Endometrial microvascular endothelial cells (primary cell): ENCODE data around the gene ARL15. TPM values are rescaled to one million over a fixed set of nuclear protein-coding genes. Genes with fewer than 3 reads are reported as not detected.

Source experiments
- in situ Hi-C: cut with HindIII; loops from 2 replicates; pipeline ENCODE4 v1.10.0; 2017; ENCODE audit warnings: low sequenced_read_pairs, low pct_unique_long_range_greater_than_20kb; ENCODE audit errors: inconsistent ontology term
- total RNA-seq: library from RNA; depleted of rRNA; stranded (reverse); fragments of >200 nt; gene quantifications from one replicate; pipeline ENCODE4 v1.2.3, GENCODE V29; 2015; ENCODE audit errors: inconsistent ontology term

Gene ARL15
- total RNA-seq, 1 donor from 2014 or later: 9.0 TPM

DNA sequence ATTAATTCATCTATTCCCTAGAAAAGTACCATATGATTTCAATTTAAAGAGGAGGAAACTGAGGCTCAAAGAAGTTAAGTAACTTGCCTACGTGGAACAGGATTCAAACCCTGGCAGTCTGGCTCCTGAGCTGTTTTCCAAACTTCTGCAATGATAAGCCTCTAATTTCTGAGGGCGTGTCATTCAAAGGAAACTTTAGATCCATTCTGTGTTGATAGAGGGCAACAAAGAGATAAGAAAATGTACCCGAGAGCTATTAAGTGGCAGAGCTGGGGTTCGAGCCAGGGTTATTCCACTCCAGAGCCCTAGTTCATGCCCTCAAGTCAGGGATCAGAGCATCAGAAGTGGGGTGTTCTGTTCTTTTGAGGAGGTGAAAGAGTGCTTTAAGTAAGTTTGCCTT lies 131.4 kb downstream of the ARL15 start:
- in situ Hi-C loops: no loop called here

DNA sequence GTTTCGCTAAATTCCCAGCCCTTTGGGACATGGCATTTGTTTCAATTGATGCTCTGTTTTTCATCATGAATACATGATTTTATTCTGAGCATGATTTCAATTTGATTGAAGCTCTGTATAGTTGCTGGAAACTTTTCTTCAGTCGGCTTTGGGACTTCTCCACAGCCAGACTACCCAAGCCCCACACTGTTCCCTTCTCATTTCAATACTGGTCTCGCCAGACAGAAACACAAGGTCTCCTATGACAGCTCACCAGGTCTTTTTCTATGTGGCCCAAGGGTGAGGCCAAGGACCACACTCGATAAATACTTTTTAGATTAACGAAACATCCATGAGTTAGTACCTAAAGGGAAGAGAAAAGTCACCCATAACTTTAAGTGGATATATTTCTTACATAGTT lies 132.2 kb downstream of the ARL15 start:
- in situ Hi-C loops: no loop called here

DNA sequence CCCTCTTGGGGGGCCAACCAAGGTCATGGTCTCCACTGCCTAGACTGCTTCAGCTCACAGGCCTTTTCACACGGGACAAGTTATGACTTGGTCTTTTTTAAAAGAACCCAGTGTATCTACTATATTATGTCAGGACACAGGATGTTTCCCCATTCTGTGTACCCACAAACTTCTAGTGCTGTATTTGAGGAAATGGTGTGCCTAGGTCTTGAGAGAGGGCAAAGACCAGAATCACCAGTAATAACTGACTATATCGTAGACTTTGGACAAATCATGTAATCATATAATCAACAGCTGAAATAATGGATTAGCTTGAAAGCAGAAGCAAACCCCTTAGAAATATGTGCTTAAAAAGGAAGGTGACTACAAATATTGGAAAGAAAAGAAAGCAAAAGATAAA lies 133.3 kb downstream of the ARL15 start:
- in situ Hi-C loops: no loop called here

DNA sequence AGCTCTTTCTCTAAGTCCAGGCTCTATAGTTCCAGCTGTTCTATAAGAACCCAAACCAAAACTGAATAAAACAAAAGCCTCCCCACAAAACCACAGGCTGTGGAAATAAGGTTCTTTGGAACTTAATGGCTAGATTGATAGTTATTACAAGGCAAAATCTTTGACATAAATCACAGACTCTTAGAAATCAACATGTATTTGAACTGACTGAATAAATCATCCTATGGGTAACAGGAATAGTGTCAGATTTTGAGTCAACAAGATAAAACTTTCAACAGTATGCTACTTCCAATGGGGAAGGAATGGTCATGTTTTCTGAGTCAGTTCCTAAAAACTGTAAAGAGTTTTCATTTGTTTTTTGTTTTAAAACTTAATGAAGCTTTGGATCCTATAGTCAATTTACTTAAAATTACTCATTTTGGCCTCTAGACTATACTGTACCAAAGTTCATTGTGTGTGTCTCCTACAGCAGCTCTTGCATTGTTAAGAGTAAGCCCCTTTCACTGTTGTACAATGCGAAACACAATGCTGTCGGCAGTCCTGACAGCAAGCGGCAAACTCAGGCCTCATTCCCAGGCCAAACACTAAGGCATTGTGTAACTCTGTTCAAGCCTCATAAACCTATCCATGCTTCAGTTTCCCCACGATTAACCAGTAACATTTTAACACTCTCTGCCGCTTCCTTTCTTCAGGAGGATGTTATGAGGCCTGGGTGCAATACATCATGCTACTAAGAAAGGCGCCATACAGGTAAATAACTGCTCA lies 134.1 kb downstream of the ARL15 start:
- in situ Hi-C loops: no loop called here

DNA sequence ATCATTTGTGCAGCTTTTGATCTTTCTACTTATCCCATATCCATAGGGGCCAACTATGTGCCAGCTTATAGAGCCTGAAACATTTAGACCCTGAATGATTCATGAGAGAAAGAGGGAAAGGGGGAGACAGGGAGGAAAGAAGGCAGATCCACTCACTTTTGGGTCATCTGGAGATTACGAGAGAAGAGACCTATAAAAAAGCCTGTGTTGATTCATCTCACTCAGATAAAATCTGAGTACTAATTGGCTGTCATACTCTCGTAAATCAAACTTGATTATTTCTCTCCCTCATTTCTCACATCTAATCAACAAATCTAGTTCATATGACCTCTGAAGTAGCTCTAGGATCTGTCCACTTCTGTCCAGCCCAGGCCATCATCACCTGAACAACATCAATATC lies 137.1 kb downstream of the ARL15 start:
- in situ Hi-C loops: no loop called here

DNA sequence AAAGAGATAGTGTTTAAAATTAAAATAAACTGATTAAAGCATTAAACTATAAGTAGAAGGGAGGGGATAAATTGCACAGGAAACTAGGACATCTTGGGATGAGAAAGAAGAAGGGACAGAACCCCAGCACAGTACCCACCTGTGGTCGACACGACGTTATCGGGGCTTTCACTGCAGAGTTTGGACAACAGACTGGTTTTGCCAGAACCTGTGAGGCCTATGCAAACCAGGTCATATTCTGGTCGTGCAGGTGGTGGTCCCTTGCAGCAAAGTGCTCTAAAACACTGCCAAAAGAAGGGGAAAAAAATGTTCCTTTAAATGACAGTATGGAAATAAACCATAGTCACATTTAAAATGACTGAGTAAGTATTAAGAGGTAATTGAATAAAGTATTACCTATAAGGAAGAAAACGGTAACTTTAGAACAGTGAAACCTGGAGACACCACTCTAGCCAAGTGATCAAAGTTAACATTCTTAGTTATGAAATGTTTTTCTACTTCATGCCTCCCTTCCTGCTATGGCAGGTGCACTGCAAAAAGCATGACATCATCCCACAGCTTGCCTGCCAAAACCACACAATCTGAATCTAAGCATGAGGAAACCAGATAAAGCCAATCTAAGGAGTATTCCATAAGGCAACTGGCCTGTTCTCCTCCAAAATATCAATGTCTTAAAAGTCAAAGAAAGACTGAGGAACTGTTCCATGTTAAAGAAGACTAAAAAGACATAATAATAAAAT lies 138.6 kb downstream of the ARL15 start:
- in situ Hi-C loops: no loop called here

DNA sequence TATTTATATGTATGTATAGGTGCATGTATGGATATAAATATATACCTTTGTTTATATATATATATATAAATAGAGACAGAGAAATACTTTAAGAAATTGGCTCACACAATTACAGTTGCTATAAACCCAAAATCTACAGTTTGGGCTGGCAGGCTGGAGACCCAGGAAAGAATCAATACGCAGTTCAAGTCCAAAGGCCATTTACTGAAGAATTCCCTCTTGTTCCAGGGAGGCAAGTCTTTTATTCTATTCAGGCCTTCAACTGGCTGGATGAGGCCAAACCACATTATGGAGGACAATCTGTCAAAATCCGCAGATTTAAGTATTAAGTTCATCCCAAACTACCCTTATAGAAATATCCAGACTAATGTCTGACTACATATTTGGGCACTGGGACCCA lies 144.7 kb downstream of the ARL15 start:
- in situ Hi-C loops: no loop called here

DNA sequence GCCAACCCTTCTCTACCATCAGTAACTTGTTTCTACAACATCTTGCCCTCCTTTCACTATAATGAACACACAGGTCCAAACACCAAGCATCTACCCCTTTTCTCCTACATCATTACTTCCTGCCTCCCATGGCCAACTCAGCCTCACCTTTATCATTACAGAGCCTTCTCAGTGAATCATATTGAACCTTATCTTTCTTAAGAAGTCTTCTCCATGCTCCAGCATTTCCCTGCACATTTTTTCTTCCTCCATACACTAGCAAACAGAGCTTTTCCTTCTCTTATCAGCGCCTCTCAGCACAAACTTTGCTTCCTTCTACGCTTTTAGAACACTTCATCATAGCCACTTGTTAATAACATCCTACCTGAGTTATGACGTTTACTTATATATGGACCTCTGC lies 148.2 kb downstream of the ARL15 start:
- in situ Hi-C loops: no loop called here

DNA sequence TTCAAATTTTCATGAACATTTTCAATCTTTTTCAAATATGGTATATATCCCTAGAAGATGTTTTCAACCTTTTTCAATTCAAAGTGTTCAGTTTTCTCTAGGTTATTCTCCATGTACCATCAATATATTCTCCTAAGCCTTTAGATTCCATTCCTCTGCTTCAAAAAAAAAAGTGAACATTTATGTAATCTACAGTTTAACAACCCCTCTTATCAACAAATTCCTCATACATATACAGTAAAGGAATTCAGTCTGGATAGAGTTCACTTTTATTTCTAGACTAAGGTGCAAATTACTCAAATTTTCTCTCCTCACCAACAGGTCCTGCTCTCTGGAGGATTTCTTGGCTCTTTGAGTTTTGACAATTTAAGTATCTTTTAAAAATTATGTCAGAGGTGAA lies 150.0 kb downstream of the ARL15 start:
- in situ Hi-C loops: no loop called here

DNA sequence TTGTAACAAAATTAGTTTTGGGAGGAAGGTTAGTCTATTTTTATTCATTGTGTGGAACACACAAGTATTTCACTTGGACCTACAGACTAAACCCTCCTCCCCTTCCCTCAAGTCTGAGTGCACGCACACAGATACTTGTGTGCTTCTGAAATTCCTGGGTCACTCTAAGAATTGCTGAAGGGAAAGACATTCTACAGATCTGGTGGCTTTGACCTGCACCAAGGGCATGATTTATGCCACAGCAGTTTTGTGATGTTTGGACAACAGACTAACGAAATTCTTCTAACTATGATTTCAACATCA lies 150.5 kb downstream of the ARL15 start:
- in situ Hi-C loops: no loop called here

DNA sequence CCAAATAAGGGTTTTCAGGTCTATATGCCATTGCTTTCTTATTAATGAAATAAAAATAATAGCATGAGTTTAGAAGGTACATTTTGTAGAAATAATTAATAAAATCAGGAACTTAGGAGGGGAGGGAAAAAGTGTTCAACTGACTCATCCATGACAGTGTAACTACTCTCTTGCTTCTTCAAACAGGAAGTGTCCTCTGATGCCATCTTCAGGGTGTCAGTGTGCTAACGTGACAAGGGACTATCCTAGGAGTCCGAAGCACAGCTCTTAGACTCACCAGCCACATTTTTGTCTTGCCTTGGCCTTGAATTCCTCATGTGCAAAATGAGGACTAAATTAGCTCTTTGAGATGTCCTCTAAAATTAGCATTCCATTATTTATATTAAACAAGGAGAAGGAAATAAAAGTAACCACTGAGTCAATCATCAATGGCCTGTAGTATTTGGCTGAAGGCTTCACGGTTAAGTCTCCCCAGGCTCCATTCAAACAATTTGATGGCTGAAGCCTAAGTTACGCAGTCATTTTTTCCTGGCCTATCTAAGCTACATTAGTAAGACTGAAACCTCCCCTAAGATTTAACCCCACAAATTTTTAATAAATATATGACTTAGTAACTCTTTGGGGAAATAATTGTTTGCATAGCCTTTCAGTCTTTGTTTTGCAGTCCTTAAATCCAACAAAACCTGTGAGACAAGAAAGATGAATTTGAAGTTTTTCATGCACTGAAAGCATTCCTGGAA lies 151.1 kb downstream of the ARL15 start:
- in situ Hi-C loops: no loop called here

DNA sequence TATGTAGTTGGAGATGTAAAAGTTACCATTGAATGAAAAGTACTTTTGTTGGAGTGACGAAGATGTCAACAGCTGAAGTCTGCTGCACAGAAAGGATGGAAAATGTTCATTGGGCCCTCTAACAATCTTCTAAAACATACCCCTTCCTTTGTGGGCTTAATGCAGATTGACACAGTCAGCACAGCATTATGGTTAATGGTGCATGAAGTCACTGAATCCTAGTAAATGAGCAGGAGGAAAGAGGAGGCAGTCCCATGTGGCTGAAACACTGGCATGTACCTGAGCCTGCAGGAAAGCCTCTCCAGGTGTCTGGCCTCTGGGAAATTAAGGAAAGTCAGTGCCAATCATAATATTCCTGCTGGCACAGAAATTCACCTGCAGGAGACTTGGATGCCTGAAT lies 153.8 kb downstream of the ARL15 start:
- in situ Hi-C loops: no loop called here

DNA sequence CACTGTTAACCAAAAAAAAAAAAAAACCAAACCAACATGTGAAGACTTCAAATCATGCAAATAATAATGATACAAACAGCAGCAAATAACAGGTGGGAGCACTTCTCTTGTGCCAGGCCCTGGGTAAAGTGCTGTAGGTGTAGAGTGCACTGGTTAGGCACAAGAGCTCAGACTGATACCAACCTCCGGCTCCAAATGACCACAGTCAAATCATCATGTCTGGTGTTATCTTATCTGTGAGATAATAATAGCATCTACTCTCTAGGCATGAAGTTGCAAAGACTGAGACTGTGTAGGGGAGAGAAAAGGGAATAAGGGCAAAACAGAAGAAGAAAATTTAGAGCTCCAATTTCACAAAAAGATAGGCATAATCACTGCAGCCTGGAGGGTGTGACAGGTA lies 159.5 kb downstream of the ARL15 start:
- in situ Hi-C loops: no loop called here

DNA sequence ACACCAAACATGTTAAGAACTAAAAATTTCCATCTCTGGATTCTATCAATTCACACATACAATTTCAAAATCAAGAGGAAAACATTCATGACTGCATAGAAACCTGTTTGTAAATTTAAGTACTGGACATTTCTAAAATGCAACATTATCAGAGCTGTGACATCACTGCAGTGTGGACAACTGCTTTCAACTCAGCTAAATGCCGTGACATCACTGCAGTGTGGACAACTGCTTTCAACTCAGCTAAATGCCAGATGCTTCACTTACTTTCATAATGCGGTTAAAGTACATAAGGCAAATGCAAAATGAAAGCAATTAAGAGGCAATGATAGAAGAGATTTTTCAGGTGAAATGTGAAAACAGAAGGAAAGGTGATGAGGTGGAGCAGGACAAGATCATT lies 161.5 kb downstream of the ARL15 start:
- in situ Hi-C loops: no loop called here

DNA sequence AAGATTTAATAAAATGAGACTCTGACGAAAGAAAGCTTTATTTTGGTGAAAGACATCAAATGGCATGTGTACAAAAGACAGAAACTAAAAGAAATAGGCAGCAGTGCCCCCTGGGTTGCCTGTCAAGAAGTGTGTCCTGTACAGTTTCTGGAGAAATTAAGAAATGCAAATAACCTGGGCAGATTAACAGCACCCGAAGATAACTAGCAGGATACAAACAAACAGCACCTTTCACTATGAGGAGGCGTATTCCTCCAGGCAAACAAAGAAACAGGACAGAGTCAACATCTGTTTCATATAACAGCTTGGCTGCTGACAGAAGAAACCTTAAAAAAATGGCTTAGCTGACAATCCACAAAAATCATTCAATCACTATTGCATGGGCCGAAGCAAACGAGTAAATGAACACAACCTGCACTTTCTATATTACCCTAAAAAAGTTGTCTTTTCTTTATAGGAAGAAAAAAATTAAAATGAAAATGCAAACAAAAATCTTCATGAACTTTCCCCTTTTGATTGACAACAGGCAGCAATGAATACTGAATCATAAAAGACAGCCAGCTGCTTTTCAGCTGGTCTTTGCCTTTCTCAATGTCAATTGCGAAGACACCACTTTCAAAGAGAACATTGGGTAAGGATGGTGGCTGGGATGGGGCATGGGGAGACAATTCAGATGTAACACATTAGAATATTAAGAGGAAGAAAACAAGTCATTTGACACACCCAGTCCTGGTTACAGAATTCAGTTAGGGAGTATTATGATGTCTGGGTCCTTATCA lies 162.1 kb downstream of the ARL15 start:
- in situ Hi-C loops: no loop called here

DNA sequence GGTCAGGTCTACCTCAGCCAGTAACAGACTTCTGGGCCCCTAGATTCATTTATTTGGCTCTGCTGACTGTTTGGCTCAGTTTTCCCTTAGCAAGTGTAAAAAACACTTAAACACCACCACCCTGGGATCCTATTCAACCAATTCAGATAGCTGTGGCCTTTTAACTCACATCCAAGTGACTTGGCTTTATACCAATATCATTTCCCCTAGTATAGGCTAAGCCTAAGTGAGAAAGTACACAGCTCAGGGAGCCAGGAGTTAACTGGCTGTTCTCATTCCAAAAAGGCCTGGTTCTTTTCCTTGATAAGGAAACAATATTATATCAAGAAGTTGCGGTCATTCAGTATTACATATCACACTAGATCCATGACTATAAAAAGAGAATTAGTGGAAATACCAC lies 163.5 kb downstream of the ARL15 start:
- in situ Hi-C loops: no loop called here

DNA sequence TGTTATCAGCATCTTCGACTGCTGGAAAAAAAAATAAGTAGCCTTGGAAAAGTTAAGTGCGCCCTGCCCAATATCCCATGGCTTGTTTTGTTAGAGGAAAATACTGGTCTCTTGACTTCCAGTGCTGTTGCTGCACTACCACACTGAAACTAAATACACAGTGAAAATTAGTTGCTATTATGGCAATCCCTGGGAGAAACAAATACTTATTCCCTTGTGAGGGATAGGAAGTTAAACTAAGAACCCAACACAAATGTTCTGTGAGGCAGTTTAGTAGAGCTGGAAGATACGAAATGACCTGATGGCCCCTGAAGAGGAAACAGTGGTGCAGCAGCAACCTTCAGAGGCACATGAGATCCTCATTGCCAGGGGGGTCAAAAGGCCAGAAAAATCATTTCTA lies 164.0 kb downstream of the ARL15 start:
- in situ Hi-C loops: no loop called here

DNA sequence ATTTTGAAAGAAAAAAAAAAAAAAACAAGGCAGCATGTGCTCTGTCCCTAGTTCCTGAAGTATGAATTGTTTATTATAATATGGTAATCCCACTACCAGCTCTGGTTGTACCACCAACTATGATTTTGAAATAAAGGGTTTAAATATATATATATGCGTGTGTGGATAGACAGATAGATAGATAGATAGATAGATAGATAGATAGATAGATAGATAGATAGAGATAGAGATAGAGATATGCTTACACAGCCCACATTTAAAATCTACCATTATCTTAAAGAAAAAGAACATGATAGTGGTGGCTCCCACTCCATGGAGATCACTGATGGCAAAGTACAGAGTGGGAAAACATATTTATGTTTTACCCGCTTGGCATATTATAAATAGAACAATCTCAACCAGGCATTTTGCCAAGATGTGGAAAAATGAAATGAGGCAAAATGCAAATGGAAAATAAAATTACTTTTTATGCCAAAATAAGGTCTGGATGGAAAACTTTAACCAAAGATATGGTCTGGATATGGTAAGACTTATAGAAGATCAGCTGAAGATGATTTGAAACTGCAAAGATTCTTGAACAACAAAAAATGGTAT lies 170.0 kb downstream of the ARL15 start:
- in situ Hi-C loops: no loop called here
